ENCODE data around the gene HELZ. TPM values are rescaled to one million over a fixed set of nuclear protein-coding genes. Genes with fewer than 3 reads are reported as not detected.

HELZ gene
- total RNA-seq, 2 donors from 2014 or later, result 51.4 to 74.7 TPM

DNA sequence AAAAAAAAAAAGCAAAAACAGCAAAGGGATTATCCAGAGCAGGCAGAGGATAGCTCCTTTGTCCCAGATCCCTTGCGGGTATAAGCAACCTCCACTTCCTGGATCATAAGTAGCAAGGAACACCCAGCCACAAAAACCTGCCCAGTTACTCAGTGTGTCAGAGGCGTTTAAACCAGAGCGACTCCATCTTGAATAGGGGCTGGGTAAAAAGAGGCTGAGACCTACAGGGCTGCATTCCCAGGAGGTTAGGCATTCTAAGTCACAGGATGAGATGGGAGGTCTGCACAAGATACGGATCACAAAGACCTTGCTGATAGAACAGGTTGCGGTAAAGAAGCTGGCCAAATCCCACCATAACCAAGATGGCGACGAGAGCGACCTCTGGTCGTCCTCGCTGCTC is 33.4 kb upstream of the HELZ start:
- DNase-seq, result no peak
- Histone ChIP-seq H3K36me3 (ENCODE audit: control insufficient read depth, insufficient read depth, low read length) (no peaks in the 10 kb centered on the region), H3K4me3 (ENCODE audit: low read length) (no peak overlapping the region), H3K27ac (ENCODE audit: low read depth, low read length) (no peak overlapping the region), H3K9me3 (ENCODE audit: control insufficient read depth, low read length) (no peaks in the 10 kb centered on the region), H3K4me1 (ENCODE audit: control insufficient read depth, insufficient read depth, low read length) (no peaks in the 10 kb centered on the region), H3K27me3 (ENCODE audit: control insufficient read depth, insufficient read depth, low read length, poor library complexity, severe bottlenecking) (no peaks in the 10 kb centered on the region), H3K9ac (ENCODE audit: extremely low read depth, low read length, poor library complexity, severe bottlenecking) (no peak overlapping the region)
- no peaks in the 10 kb centered on the region for H3K9me3 Mint-ChIP-seq
- no peaks in the 10 kb centered on the region for H3K27me3 Mint-ChIP-seq (ENCODE audit: insufficient read depth)
- no peak overlapping the region for H3K4me3 Mint-ChIP-seq
- H3K4me1 Mint-ChIP-seq, result peaks cover 8% of the 10 kb centered on the region
- 88 to 95% methylated on average over 5 to 10 of the region's 10 CpGs for WGBS, 2 experiments (ENCODE audit: insufficient coverage in 1 of 2, insufficient read length in 1 of 2)
- no peak overlapping the region for H3K27ac Mint-ChIP-seq
- no peaks in the 10 kb centered on the region for H3K36me3 Mint-ChIP-seq (ENCODE audit: low read depth)
- TF ChIP-seq, protein P1, sequence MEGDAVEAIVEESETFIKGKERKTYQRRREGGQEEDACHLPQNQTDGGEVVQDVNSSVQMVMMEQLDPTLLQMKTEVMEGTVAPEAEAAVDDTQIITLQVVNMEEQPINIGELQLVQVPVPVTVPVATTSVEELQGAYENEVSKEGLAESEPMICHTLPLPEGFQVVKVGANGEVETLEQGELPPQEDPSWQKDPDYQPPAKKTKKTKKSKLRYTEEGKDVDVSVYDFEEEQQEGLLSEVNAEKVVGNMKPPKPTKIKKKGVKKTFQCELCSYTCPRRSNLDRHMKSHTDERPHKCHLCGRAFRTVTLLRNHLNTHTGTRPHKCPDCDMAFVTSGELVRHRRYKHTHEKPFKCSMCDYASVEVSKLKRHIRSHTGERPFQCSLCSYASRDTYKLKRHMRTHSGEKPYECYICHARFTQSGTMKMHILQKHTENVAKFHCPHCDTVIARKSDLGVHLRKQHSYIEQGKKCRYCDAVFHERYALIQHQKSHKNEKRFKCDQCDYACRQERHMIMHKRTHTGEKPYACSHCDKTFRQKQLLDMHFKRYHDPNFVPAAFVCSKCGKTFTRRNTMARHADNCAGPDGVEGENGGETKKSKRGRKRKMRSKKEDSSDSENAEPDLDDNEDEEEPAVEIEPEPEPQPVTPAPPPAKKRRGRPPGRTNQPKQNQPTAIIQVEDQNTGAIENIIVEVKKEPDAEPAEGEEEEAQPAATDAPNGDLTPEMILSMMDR (conservative IDR thresholded peaks at IDR 0.05), result no peak

DNA sequence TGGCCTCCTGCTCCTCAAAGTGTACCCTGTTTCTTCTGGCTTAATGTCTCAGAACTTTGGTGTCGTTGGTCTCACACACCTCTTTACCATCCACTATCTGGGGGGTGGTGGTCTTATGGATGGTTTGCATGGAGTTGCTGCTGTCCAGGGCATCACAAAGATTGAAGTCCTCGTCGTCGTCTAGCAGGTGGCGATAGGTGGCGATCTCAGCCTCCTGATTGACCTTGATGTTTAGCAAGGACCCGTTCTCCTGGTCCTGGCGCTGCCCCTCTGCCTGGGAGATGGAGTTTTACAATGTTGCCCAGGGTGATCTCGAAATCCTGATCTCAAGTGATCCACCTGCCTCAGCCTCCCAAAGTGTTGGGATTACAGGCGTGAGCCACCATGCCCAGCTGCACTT is 31.1 kb upstream of the HELZ start:
- no peak overlapping the region for H3K27ac Mint-ChIP-seq
- peaks cover 2% of the 10 kb centered on the region for H3K4me1 Mint-ChIP-seq
- Histone ChIP-seq H3K4me1 (ENCODE audit: control insufficient read depth, insufficient read depth, low read length) (no peaks in the 10 kb centered on the region), H3K9ac (ENCODE audit: extremely low read depth, low read length, poor library complexity, severe bottlenecking) (no peak overlapping the region), H3K36me3 (ENCODE audit: control insufficient read depth, insufficient read depth, low read length) (no peaks in the 10 kb centered on the region), H3K27me3 (ENCODE audit: control insufficient read depth, insufficient read depth, low read length, poor library complexity, severe bottlenecking) (no peaks in the 10 kb centered on the region), H3K27ac (ENCODE audit: low read depth, low read length) (no peak overlapping the region), H3K4me3 (ENCODE audit: low read length) (no peak overlapping the region), H3K9me3 (ENCODE audit: control insufficient read depth, low read length) (no peaks in the 10 kb centered on the region)
- no peaks in the 10 kb centered on the region for H3K36me3 Mint-ChIP-seq (ENCODE audit: low read depth)
- H3K27me3 Mint-ChIP-seq (ENCODE audit: insufficient read depth), result no peaks in the 10 kb centered on the region
- H3K9me3 Mint-ChIP-seq, result no peaks in the 10 kb centered on the region
- 35 to 83% methylated on average over 1 to 8 of the region's 10 CpGs for WGBS, 2 experiments (ENCODE audit: insufficient coverage in 1 of 2, insufficient read length in 1 of 2)
- TF ChIP-seq, protein P1 (conservative IDR thresholded peaks at IDR 0.05), result peak; percentile 68
- no peak overlapping the region for H3K4me3 Mint-ChIP-seq
- DNase-seq, result peak; percentile 91

DNA sequence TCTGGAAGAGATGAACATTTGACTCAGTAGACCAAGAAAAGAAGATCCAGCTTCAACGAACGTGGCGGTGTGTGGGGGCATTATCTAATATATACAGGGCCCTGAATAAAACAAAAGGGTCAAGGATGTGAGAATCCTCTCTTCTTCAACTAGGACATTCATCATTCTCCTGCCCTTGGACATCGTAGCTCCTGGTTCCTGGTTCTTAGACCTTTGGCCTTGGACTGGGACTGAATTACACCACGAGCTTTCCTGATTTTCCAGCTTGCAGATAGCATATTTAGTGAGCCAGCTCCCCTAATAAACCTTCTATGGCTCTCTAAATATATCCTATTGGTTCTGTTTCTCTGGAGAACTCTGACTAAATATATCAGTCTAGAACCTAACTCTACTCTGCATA is 29.5 kb upstream of the HELZ start:
- Histone ChIP-seq H3K4me1 (ENCODE audit: control insufficient read depth, insufficient read depth, low read length) (no peaks in the 10 kb centered on the region), H3K4me3 (ENCODE audit: low read length) (no peak overlapping the region), H3K36me3 (ENCODE audit: control insufficient read depth, insufficient read depth, low read length) (no peaks in the 10 kb centered on the region), H3K27ac (ENCODE audit: low read depth, low read length) (no peak overlapping the region), H3K9me3 (ENCODE audit: control insufficient read depth, low read length) (no peaks in the 10 kb centered on the region), H3K27me3 (ENCODE audit: control insufficient read depth, insufficient read depth, low read length, poor library complexity, severe bottlenecking) (no peaks in the 10 kb centered on the region), H3K9ac (ENCODE audit: extremely low read depth, low read length, poor library complexity, severe bottlenecking) (no peak overlapping the region)
- 89 to 95% methylated on average over 2 to 5 of the region's 5 CpGs for WGBS, 2 experiments (ENCODE audit: insufficient coverage in 1 of 2, insufficient read length in 1 of 2)
- Mint-ChIP-seq H3K4me3 (no peak overlapping the region), H3K27ac (no peak overlapping the region), H3K36me3 (ENCODE audit: low read depth) (no peaks in the 10 kb centered on the region), H3K4me1 (no peaks in the 10 kb centered on the region), H3K27me3 (ENCODE audit: insufficient read depth) (no peaks in the 10 kb centered on the region), H3K9me3 (no peaks in the 10 kb centered on the region)
- no peak for DNase-seq
- TF ChIP-seq, protein P1 (conservative IDR thresholded peaks at IDR 0.05), result no peak

Measured in endodermal cell (in vitro differentiated cells).